GM23338 (cell line): ENCODE data around the gene RNF182.

Experiments used
- CREB1 ChIP-seq: fragments of 250-450 bp; sonication (Bioruptor Pico); IDR thresholded peaks from 2 replicates; pipeline ENCODE4 v1.5.0; 2020; ENCODE audit warnings: low read depth, mild to moderate bottlenecking, moderate library complexity
- CTCF ChIP-seq, 2 experiments: fragments of 200-600 bp in 1 of 2; sonication (generic) in 1 of 2; conservative IDR thresholded peaks; 2 replicates each; pipeline versions ENCODE4 v1.5.1 to v1.6.1; 2016 to 2017; ENCODE audit warnings: antibody characterized with exemption in 2 of 2, low read depth in 2 of 2, mild to moderate bottlenecking in 2 of 2, moderate library complexity in 1 of 2
- ETS1 ChIP-seq: IDR thresholded peaks from 2 replicates; pipeline ENCODE4 v1.6.1; 2016; ENCODE audit warnings: antibody characterized with exemption
- EZH2 ChIP-seq: fragments of 200-600 bp; sonication (generic); IDR thresholded peaks from one replicate; pipeline ENCODE4 v1.8.0; 2017; ENCODE audit warnings: antibody characterized with exemption, mild to moderate bottlenecking, low read depth; ENCODE audit not compliant: unreplicated experiment
- EZH2phosphoT487 ChIP-seq: fragments of 200-600 bp; sonication (generic); IDR thresholded peaks from one replicate; pipeline ENCODE4 v1.8.1; 2018; ENCODE audit warnings: antibody characterized with exemption; ENCODE audit not compliant: unreplicated experiment
- JUNB ChIP-seq: IDR thresholded peaks from one replicate; pipeline ENCODE4 v1.6.1; 2016; ENCODE audit warnings: antibody characterized with exemption; ENCODE audit not compliant: unreplicated experiment
- POLR2AphosphoS5 ChIP-seq: IDR thresholded peaks from 2 replicates; pipeline ENCODE4 v1.6.1; 2016; ENCODE audit warnings: antibody characterized with exemption, low read depth
- REST ChIP-seq: IDR thresholded peaks from one replicate; pipeline ENCODE4 v1.6.1; 2018; ENCODE audit warnings: antibody characterized with exemption; ENCODE audit not compliant: unreplicated experiment
- STAT1 ChIP-seq: IDR thresholded peaks from one replicate; pipeline ENCODE4 v1.6.1; 2016; ENCODE audit warnings: antibody characterized with exemption; ENCODE audit not compliant: unreplicated experiment
- ZNF114 ChIP-seq: fragments of 250-450 bp; sonication (Bioruptor Pico); IDR thresholded peaks from 2 replicates; pipeline ENCODE4 v1.5.0; 2020; ENCODE audit warnings: mild to moderate bottlenecking, moderate library complexity
- ZNF331 ChIP-seq: fragments of 250-450 bp; sonication (Bioruptor Pico); IDR thresholded peaks from 2 replicates; pipeline ENCODE4 v1.5.0; 2020; ENCODE audit warnings: low read depth, mild to moderate bottlenecking, moderate library complexity
- ZNF462 ChIP-seq: fragments of 250-450 bp; sonication (Bioruptor Pico); IDR thresholded peaks from 2 replicates; pipeline ENCODE4 v1.5.0; 2020; ENCODE audit warnings: mild to moderate bottlenecking, moderate library complexity

GRCh38 chr6:13908955-13909381 is 15.8 kb upstream of the RNF182 start:
- TF ChIP-seq CTCF (conservative IDR thresholded peaks at IDR 0.05; ENCODE audit: low read depth in 2 of 2) (peak; percentile 90 to 93), EZH2phosphoT487 (no peak), EZH2 (no peak), POLR2AphosphoS5 (no peak), REST (no peak), ZNF331 (CRISPR knock-in tag) (no peak), CREB1 (CRISPR knock-in tag) (no peak), JUNB (no peak), ZNF462 (no peak), ETS1 (no peak), ZNF114 (CRISPR knock-in tag) (no peak), STAT1 (no peak)
